Upper lobe of left lung (tissue), 6 donors: Measurements from ENCODE around the gene TAS2R60. TPM values are rescaled to one million over a fixed set of nuclear protein-coding genes. Genes with fewer than 3 reads are reported as not detected.

Experiments used
- ATAC-seq, 2 donors: fragments of 200-7000 bp; cut with Tn5 transposase; one replicate each; pipeline ENCODE4 v1.9.1; 2022; ENCODE audit warnings: mild to moderate bottlenecking in 2 of 2, moderate library complexity in 2 of 2; ENCODE audit not compliant: low FRiP score in 2 of 2
- DNase-seq, 2 donors: peaks; one replicate each; pipeline ENCODE4 v3.0.0-alpha.2; 2019 to 2020
- H3K27ac ChIP-seq, 4 donors: fragments of 200-600 bp; sonication (generic); one replicate each; pipeline ENCODE4 v1.5.1; 2016 to 2019
- H3K27me3 ChIP-seq, 4 donors: fragments of 200-600 bp; sonication (generic); one replicate each; pipeline ENCODE4 v1.5.1; 2017 to 2019
- H3K36me3 ChIP-seq, 4 donors: fragments of 200-600 bp; sonication (generic); one replicate each; pipeline ENCODE4 v1.5.1; 2016 to 2019
- H3K4me1 ChIP-seq, 4 donors: fragments of 200-600 bp; sonication (generic); one replicate each; pipeline ENCODE4 v1.5.1; 2018 to 2019
- H3K4me3 ChIP-seq, 4 donors: fragments of 200-600 bp; sonication (generic); one replicate each; pipeline ENCODE4 v1.5.1; 2017 to 2019; ENCODE audit warnings: mild to moderate bottlenecking in 2 of 4, moderate library complexity in 1 of 4
- H3K9me3 ChIP-seq, 4 donors: fragments of 200-600 bp; sonication (generic); one replicate each; pipeline ENCODE4 v1.5.1; 2018 to 2019
- EP300 ChIP-seq, 4 donors: sonication (generic); formaldehyde crosslinking; IDR thresholded peaks; one replicate each; pipeline ENCODE4 v1.5.1; 2017; ENCODE audit warnings: antibody characterized with exemption in 4 of 4, control low read depth in 2 of 4
- POLR2A ChIP-seq, 4 donors: fragments of 450-650 bp; IDR thresholded peaks; one replicate each; pipeline ENCODE4 v1.5.1; 2016 to 2017; ENCODE audit warnings: antibody characterized with exemption in 4 of 4, mild to moderate bottlenecking in 2 of 4
- POLR2AphosphoS5 ChIP-seq, 2 donors: sonication (generic); formaldehyde crosslinking; IDR thresholded peaks; one replicate each; pipeline ENCODE4 v1.5.1; 2017; ENCODE audit warnings: antibody characterized with exemption in 2 of 2
- WGBS, 2 donors: methylation state at CpG; one replicate each; pipeline ENCODE4 v1.1.5; 2017 to 2018; 5-methylcytosine and 5-hydroxymethylcytosine counted together
- total RNA-seq, 6 donors: library from RNA; depleted of rRNA in 4 of 6; stranded (reverse); fragments of >200 nt in 4 of 6; gene quantifications; one replicate each; pipeline versions ENCODE4 v1.1.0 to v1.2.1, GENCODE V29; 2016 to 2021
- TF ChIP-seq, protein P1 (sequence below), 6 experiments: fragments of 450-650 bp in 4 of 6; fragments of 200-600 bp in 2 of 6; sonication (generic) in 2 of 6; IDR thresholded peaks; one replicate each; pipeline ENCODE4 v1.5.1; 2016 to 2019; ENCODE audit warnings: antibody characterized with exemption in 6 of 6
- donor health status: DM: no; HTN: no; CAD: no; lungs with moderate emphysema.
- donor health status: DM: no; HTN: yes; CAD: no; lungs with severe emphysema.

TAS2R60 gene
- total RNA-seq, 6 donors from 2014 or later, result 0.83 to 3.1 (median 1.2) TPM; not detected in 3

DNA sequence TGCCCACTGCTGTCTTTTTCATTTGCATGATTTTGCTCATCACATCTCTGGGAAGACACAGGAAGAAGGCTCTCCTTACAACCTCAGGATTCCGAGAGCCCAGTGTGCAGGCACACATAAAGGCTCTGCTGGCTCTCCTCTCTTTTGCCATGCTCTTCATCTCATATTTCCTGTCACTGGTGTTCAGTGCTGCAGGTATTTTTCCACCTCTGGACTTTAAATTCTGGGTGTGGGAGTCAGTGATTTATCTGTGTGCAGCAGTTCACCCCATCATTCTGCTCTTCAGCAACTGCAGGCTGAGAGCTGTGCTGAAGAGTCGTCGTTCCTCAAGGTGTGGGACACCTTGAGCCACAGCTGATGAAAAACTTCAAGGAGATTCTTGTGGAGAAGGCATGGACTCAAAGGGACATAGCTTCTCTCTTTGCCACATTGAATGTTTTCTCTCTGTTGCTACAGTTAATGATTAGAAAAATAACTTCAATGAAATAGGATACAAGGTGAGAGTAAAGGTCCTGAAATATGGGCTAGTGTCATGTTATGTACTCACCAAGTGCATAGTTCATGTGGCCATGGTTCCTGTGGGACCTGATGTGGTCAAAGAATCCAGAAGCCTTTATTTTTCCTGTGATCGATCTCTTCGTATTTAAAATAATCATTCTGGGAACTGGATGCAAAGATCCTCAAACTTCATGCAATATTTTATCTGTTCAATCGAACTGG, 970 bp downstream of the TAS2R60 start:
- no peaks in the 10 kb centered on the region for H3K9me3 ChIP-seq
- no peak overlapping the region for H3K4me3 ChIP-seq
- DNase-seq (no peak), ATAC-seq (no peak)
- no peaks in the 10 kb centered on the region for H3K36me3 ChIP-seq
- no peaks in the 10 kb centered on the region for H3K27me3 ChIP-seq
- TF ChIP-seq, protein P1, sequence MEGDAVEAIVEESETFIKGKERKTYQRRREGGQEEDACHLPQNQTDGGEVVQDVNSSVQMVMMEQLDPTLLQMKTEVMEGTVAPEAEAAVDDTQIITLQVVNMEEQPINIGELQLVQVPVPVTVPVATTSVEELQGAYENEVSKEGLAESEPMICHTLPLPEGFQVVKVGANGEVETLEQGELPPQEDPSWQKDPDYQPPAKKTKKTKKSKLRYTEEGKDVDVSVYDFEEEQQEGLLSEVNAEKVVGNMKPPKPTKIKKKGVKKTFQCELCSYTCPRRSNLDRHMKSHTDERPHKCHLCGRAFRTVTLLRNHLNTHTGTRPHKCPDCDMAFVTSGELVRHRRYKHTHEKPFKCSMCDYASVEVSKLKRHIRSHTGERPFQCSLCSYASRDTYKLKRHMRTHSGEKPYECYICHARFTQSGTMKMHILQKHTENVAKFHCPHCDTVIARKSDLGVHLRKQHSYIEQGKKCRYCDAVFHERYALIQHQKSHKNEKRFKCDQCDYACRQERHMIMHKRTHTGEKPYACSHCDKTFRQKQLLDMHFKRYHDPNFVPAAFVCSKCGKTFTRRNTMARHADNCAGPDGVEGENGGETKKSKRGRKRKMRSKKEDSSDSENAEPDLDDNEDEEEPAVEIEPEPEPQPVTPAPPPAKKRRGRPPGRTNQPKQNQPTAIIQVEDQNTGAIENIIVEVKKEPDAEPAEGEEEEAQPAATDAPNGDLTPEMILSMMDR (IDR thresholded peaks at IDR 0.05), result no peak
- TF ChIP-seq EP300 (IDR thresholded peaks at IDR 0.05) (no peak), POLR2A (IDR thresholded peaks at IDR 0.05) (no peak), POLR2AphosphoS5 (IDR thresholded peaks at IDR 0.05) (no peak)
- no peaks in the 10 kb centered on the region for H3K4me1 ChIP-seq
- WGBS, 2 donors, result 90 to 92% methylated on average over 6 of the region's 6 CpGs
- H3K27ac ChIP-seq, result no peak overlapping the region

DNA sequence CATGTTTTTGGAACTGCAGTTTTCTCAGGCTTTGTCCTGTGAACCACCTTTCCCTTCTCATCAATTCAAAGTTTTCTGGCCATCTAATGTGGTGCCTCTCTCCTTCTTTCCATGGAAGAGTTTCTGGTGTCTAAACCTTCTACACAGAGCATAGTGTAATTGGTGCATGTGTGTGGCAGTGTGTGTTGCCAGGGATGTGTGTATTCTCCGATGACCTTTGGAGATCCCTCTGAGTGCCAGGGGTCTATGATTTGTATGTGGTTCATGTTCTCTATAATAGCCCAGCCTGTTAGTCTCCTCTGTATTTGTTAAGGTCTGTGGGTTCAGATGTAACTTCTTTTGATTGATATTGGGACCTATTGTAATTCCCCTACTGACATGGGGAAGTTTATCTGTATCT, 1.5 kb downstream of the TAS2R60 start:
- Histone ChIP-seq H3K4me1 (no peaks in the 10 kb centered on the region), H3K36me3 (no peaks in the 10 kb centered on the region), H3K27me3 (no peaks in the 10 kb centered on the region), H3K27ac (no peak overlapping the region), H3K4me3 (no peak overlapping the region), H3K9me3 (no peaks in the 10 kb centered on the region)
- no peak for DNase-seq
- no peak for ATAC-seq
- 100% methylated on average over 1 of the region's 1 CpG for WGBS, 2 donors
- TF ChIP-seq, protein P1 (IDR thresholded peaks at IDR 0.05), result no peak
- TF ChIP-seq POLR2A (IDR thresholded peaks at IDR 0.05) (no peak), EP300 (IDR thresholded peaks at IDR 0.05) (no peak), POLR2AphosphoS5 (IDR thresholded peaks at IDR 0.05) (no peak)

DNA sequence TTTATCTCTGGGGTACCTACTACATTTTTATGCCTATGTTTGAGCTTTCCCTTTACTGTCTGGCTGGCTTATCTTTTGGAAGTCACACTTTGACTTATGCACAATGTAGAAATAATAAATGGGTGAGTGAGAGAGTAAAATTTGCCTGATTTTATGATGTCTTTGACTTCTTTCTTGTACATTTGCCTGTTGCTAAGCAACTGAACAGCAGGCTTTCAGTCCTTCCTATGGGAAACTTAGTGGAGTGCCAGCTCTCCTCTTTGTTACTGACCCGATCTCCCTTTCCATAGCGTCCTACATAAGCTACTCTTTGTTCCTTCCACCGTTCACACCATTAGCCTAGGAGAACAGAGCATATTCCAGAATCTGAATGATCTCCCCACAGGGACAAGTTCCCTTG, 4.2 kb downstream of the TAS2R60 start:
- WGBS, 2 donors, result 54 to 60% methylated on average over 3 of the region's 3 CpGs
- Histone ChIP-seq H3K4me1 (no peaks in the 10 kb centered on the region), H3K27me3 (no peaks in the 10 kb centered on the region), H3K4me3 (no peak overlapping the region), H3K27ac (no peak overlapping the region), H3K36me3 (no peaks in the 10 kb centered on the region), H3K9me3 (no peaks in the 10 kb centered on the region)
- DNase-seq, result no peak
- TF ChIP-seq, protein P1 (IDR thresholded peaks at IDR 0.05), result no peak
- no peak for TF ChIP-seq EP300 (IDR thresholded peaks at IDR 0.05)
- no peak for TF ChIP-seq POLR2A (IDR thresholded peaks at IDR 0.05)
- no peak for TF ChIP-seq POLR2AphosphoS5 (IDR thresholded peaks at IDR 0.05)
- ATAC-seq, result no peak

DNA sequence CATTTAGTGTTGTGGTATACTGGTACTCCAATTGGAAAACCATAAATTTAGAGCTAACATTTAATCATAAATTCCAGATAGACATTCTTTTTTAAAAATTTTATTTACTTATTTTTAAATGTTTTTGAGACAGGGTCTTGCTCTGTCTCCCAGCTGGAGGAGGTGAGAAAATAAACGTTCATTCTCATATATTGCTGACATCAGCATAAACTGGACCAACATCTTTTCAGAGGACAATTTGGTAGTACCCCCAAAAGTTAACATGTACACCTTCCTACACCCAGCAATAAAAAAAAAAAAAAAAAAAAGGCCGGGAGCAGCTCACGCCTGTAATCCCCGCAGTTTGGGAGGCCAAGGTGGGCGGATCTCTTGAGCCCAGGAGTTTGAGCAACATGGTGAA, 5.2 kb downstream of the TAS2R60 start:
- no peak overlapping the region for H3K4me3 ChIP-seq
- no peaks in the 10 kb centered on the region for H3K27me3 ChIP-seq
- ATAC-seq (no peak), DNase-seq (no peak)
- WGBS, 2 donors, result 81 to 89% methylated on average over 5 of the region's 5 CpGs
- no peaks in the 10 kb centered on the region for H3K9me3 ChIP-seq
- H3K27ac ChIP-seq, result no peak overlapping the region
- no peaks in the 10 kb centered on the region for H3K4me1 ChIP-seq
- no peaks in the 10 kb centered on the region for H3K36me3 ChIP-seq
- TF ChIP-seq EP300 (IDR thresholded peaks at IDR 0.05), result no peak
- TF ChIP-seq POLR2AphosphoS5 (IDR thresholded peaks at IDR 0.05), result no peak

DNA sequence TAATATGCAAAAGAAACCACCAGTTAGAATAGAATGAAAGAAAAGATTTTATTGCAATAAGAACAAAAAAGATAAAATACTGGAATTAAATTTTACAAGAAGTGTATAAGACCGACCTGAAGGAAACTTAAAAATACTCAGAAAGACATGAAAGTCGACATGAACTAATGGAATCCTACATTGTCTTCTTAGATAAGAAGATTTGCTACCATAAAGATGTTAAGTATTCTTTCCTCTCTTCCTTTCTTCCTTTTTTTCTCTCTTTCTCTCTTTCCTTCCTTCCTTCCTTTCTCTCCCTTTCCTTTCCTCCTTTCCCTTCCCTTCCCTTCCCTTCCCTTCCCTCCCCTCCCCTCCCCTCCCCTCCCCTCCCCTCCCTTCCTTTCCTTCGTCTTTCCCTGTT, 6.5 kb downstream of the TAS2R60 start:
- ATAC-seq, result no peak
- WGBS, 2 donors, result 80 to 82% methylated on average over 3 of the region's 3 CpGs
- no peak for TF ChIP-seq POLR2A (IDR thresholded peaks at IDR 0.05)
- TF ChIP-seq, protein P1 (IDR thresholded peaks at IDR 0.05), result no peak
- no peak for TF ChIP-seq POLR2AphosphoS5 (IDR thresholded peaks at IDR 0.05)
- no peak for TF ChIP-seq EP300 (IDR thresholded peaks at IDR 0.05)
- Histone ChIP-seq H3K36me3 (no peaks in the 10 kb centered on the region), H3K4me3 (no peak overlapping the region), H3K27me3 (no peaks in the 10 kb centered on the region), H3K4me1 (no peaks in the 10 kb centered on the region), H3K9me3 (no peaks in the 10 kb centered on the region), H3K27ac (no peak overlapping the region)
- DNase-seq, result no peak
